OCI-LY3 (cell line): ENCODE measurements around the gene ZNF862.

Experiments
- H2AFZ ChIP-seq: fragments of 200-600, 300-600 bp; shearing (Covaris generic); 2 replicates; pipeline ENCODE4 v1.6.0; 2014; ENCODE audit warnings: antibody characterized with exemption, low read depth, low read length
- H3K27ac ChIP-seq: fragments of 200-600, 300-600 bp; sonication (generic); 2 replicates; pipeline ENCODE4 v1.5.1; 2014; ENCODE audit warnings: mild to moderate bottlenecking, low read length, moderate library complexity, mixed read lengths
- H3K27me3 ChIP-seq: fragments of 200-600, 300-600 bp; sonication (generic); 2 replicates; pipeline ENCODE4 v1.6.1; 2014; ENCODE audit warnings: low read depth, low read length, mixed read lengths
- H3K36me3 ChIP-seq: fragments of 200-600, 300-600 bp; sonication (generic); replicated peaks from 2 replicates; pipeline ENCODE3; 2014; ENCODE audit warnings: low read depth, low read length, mixed read lengths
- H3K4me1 ChIP-seq: fragments of 300-600, 200-600 bp; sonication (generic); 2 replicates; pipeline ENCODE4 v1.6.1; 2014; ENCODE audit warnings: low read length, mixed read lengths
- H3K4me2 ChIP-seq: fragments of 200-600, 300-600 bp; sonication (generic); 2 replicates; pipeline ENCODE4 v1.6.1; 2014; ENCODE audit warnings: low read length, mixed read lengths
- H3K4me3 ChIP-seq: fragments of 300-600, 200-600 bp; sonication (generic); 2 replicates; pipeline ENCODE4 v1.5.1; 2014; ENCODE audit warnings: antibody characterized with exemption, mild to moderate bottlenecking, low read length, moderate library complexity
- H3K79me2 ChIP-seq: fragments of 300-600, 200-600 bp; shearing (Covaris generic); 2 replicates; pipeline ENCODE4 v1.6.1; 2014; ENCODE audit warnings: mild to moderate bottlenecking, low read length, mixed read lengths
- H3K9ac ChIP-seq: fragments of 300-600, 200-600 bp; shearing (Covaris generic); 2 replicates; pipeline ENCODE4 v1.6.0; 2014; ENCODE audit warnings: mild to moderate bottlenecking, low read length, moderate library complexity
- H3K9me3 ChIP-seq: fragments of 200-600, 300-600 bp; shearing (Covaris generic); 2 replicates; pipeline ENCODE4 v1.6.1; 2014; ENCODE audit warnings: low read length, mixed read lengths; ENCODE audit not compliant: insufficient read depth
- H4K20me1 ChIP-seq: fragments of 200-600, 300-600 bp; sonication (generic); 2 replicates; pipeline ENCODE4 v1.6.1; 2016; ENCODE audit warnings: low read length, mixed read lengths; ENCODE audit not compliant: insufficient read depth
- CTCF ChIP-seq: fragments of 200-600, 300-600 bp; sonication (generic); IDR thresholded peaks from 2 replicates; pipeline ENCODE4 v1.5.1; 2014; ENCODE audit warnings: antibody characterized with exemption, low read length, low read depth
- EZH2phosphoT487 ChIP-seq: fragments of 200-600 bp; shearing (Covaris generic); IDR thresholded peaks from 2 replicates; pipeline ENCODE4 v1.6.1; 2018; ENCODE audit warnings: antibody characterized with exemption, mixed run types, low read depth

The ZNF862 gene

DNA sequence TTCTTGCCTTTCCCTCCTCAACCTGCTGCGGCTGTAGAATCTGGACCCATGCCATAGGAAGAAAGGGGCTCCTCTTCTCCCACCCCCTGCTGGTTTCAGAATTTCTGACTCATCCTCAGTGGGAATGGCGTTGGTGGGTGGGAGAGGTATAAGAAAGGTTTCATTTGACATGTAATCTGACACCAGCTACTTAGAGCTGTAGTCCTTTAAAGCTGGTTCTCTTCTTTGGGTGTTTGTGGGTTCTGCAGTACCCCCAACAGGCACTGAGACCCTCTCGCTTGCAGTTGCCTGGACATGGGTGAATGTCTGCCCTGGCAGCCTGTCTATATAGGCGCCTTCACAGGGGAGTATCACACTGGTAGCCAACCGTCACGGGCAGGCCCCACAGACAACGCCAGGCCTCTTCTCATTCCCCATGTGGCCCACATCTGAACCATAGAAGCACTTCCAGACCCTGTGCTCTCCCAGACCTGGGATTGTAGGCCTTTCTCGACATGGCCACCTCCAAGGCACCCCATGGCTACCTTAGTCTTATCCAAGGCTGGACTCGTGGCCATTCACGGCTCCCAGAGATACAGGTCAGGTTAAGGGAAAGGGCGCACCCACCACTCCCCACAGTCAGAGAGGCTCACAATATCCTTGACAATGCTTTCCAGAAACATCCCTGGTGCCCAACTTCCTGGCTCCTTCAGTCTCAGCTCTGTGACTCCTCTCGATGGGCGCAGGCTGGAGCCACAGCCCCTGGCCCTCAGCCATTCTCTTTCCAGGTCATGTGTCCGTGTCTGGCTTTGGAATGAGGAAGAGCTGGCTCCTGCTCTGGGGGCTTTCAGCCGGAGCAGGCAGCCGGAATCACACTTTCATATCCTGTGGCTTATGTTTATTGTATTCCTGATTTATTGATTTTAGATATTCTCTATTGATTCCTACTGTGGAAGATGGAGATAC is 17.5 kb downstream of the ZNF862 start:
- H4K20me1 ChIP-seq = no peaks in the 10 kb centered on the region
- H3K27ac ChIP-seq = no peak overlapping the region
- H3K4me2 ChIP-seq = no peak overlapping the region
- no peaks in the 10 kb centered on the region for H3K27me3 ChIP-seq
- no peaks in the 10 kb centered on the region for H3K36me3 ChIP-seq
- no peaks in the 10 kb centered on the region for H3K9me3 ChIP-seq
- H3K79me2 ChIP-seq = no peaks in the 10 kb centered on the region
- H3K9ac ChIP-seq = no peak overlapping the region
- H3K4me1 ChIP-seq = no peaks in the 10 kb centered on the region; the same call in 1 of the 2 replicates
- no peak overlapping the region for H2AFZ ChIP-seq
- H3K4me3 ChIP-seq = no peak overlapping the region
- TF ChIP-seq CTCF (no peak), EZH2phosphoT487 (no peak)

GRCh38 chr7:149856583-149856982 is 18.4 kb downstream of the ZNF862 start:
- Histone ChIP-seq H3K9me3 (no peaks in the 10 kb centered on the region), H2AFZ (no peak overlapping the region), H4K20me1 (no peaks in the 10 kb centered on the region), H3K27me3 (no peaks in the 10 kb centered on the region), H3K4me3 (no peak overlapping the region), H3K36me3 (no peaks in the 10 kb centered on the region), H3K27ac (no peak overlapping the region), H3K4me1 (no peaks in the 10 kb centered on the region; the same call in 1 of the 2 replicates), H3K79me2 (no peaks in the 10 kb centered on the region), H3K9ac (no peak overlapping the region), H3K4me2 (no peak overlapping the region)
- TF ChIP-seq CTCF (no peak), EZH2phosphoT487 (no peak)

DNA sequence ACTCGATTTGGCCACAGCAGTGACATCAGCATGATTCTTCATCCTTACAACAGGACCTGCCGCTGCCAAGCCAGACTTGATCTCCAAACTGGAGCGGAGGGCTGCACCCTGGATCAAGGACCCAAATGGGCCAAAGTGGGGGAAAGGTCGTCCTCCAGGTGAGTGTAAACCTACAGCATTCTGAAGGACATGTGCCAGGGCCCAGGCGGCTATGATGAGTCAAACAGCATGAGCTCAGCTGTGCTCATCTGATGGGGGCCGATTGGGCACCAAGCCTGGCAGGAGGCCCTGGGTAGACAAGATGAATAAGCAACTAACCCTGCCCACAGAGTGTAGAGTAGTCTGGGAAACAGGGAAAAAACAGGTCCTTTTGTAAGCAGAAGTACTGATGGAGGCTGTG is 21.2 kb downstream of the ZNF862 start:
- no peak overlapping the region for H3K9ac ChIP-seq
- H3K27ac ChIP-seq = no peak overlapping the region
- H3K9me3 ChIP-seq = no peaks in the 10 kb centered on the region
- no peaks in the 10 kb centered on the region for H3K79me2 ChIP-seq
- no peaks in the 10 kb centered on the region for H3K27me3 ChIP-seq
- TF ChIP-seq EZH2phosphoT487 (no peak), CTCF (no peak)
- no peaks in the 10 kb centered on the region for H3K36me3 ChIP-seq
- H3K4me2 ChIP-seq = no peak overlapping the region
- H4K20me1 ChIP-seq = no peaks in the 10 kb centered on the region
- H3K4me3 ChIP-seq = no peak overlapping the region
- H3K4me1 ChIP-seq = no peaks in the 10 kb centered on the region; the same call in 1 of the 2 replicates
- no peak overlapping the region for H2AFZ ChIP-seq

- H3K27ac ChIP-seq = no peak overlapping the region
- H3K4me1 ChIP-seq = no peaks in the 10 kb centered on the region
- H3K27me3 ChIP-seq = no peaks in the 10 kb centered on the region
- no peaks in the 10 kb centered on the region for H3K36me3 ChIP-seq
- H3K9ac ChIP-seq = no peak overlapping the region
- no peak overlapping the region for H2AFZ ChIP-seq
- TF ChIP-seq EZH2phosphoT487 = no peak
- TF ChIP-seq CTCF = no peak
- H3K4me2 ChIP-seq = no peak overlapping the region
- H3K9me3 ChIP-seq = no peaks in the 10 kb centered on the region
- H3K79me2 ChIP-seq = no peaks in the 10 kb centered on the region
- no peak overlapping the region for H3K4me3 ChIP-seq
- H4K20me1 ChIP-seq = no peaks in the 10 kb centered on the region
Measured at GRCh38 chr7:149859876-149860275, 21.7 kb downstream of the ZNF862 start.
